ENCODE measurements around the gene NXPE4.

DNA sequence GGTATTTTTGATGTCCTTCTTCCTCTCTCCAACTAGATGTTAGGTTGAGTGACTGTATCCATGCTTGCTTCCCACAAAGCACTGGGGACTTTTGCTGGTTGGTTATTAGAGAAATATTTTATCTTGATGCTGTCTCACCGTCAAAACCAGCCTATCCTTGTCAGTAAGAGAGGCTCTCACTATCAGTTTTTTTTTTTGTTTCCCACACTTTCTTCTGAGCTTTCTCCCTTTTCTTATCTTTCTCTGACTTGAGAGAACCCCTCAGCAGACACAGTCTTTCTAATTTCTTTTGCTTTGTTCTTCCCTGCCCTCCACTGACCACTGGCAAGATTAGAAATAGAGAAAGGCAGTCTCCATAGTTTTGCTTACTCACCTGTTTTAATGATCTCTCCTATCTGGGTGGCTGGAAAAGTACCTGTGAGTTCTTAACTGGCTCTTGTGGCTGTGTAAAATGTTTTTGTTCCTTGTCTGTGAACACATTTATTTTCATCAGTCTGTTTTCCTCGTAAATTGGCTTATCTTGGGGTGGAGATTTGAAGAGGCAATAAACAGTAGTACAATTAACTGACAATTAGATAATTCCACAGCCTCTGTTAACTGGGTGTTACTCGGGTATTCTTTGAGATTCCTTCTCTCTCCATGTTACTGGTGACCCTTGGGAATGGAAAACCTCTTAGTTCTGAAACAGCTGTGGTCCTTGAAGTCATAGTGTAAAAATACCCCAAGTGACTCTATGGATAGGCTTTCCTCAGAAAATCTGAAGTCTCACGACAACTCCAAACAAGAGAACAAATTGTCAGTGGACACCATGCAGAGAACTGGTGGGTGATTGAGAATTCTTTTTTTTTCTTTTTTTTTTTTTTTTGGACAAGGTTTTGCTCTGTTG, 35.9 kb downstream of the NXPE4 start, which contains the start of gene NXPE1:
- TF ChIP-seq POLR2A (IDR thresholded peaks at IDR 0.05; ENCODE audit: low read depth, low read length) (no peak), CTCF (IDR thresholded peaks at IDR 0.05; ENCODE audit: extremely low read depth in 1 of 2, insufficient read depth in 1 of 2, low read depth in 1 of 2, low read length in 2 of 2) (no peak), POLR2AphosphoS5 (IDR thresholded peaks at IDR 0.05; ENCODE audit: insufficient read depth, low read depth, low read length) (no peak)
